K562 (cell line): ENCODE measurements around the gene ABCC1. TPM values are rescaled to one million over a fixed set of nuclear protein-coding genes. Genes with fewer than 3 reads are reported as not detected.

Experiments
- ATAC-seq: fragments of 200-7000 bp; cut with Tn5 transposase; 3 replicates; pipeline ENCODE4 v1.9.1; 2020; ENCODE audit warnings: moderate library complexity
- BruUV-seq: library from RNA; stranded (reverse); fragments of 400-500 nt; replicated peaks from 2 replicates; lab custom pipeline; 2021; lab: Mats Ljungman, UMichigan
- CTCF ChIA-PET: fragments of 300-600 bp; formaldehyde crosslinking; extraction: SDS; loops from one replicate; lab custom pipeline; 2021; ENCODE audit warnings: low intra/inter-chr PET ratio; lab: Yijun Ruan, JAX
- POLR2A ChIA-PET: fragments of 300-600, 350-650 bp; sonication (Branson Sonifier 250); formaldehyde crosslinking; extraction: SDS; loops from one replicate; lab custom pipeline; 2021; ENCODE audit warnings: antibody characterized with exemption, inconsistent platforms; lab: Yijun Ruan, JAX
- DNase-seq, 4 experiments: peaks; one replicate each; pipeline versions ENCODE4 v3.0.0 to v3.0.0-alpha.2; 2011 to 2018; ENCODE audit warnings: low spot score in 3 of 4, mixed read lengths in 3 of 4; ENCODE audit errors: extremely low read depth in 1 of 4
- FAIRE-seq: peaks from 2 replicates; lab custom pipeline; 2011; peaks lifted over from hg19 to GRCh38; lab: Jason Lieb, UNC
- H2AFZ ChIP-seq: 2 replicates; pipeline ENCODE4 v1.6.0; 2011; ENCODE audit warnings: low read depth, low read length, control low read depth, inconsistent platforms
- H3K27ac ChIP-seq: fragments of 200-600 bp; 3 replicates; pipeline ENCODE4 v1.8.0; 2011; ENCODE audit warnings: low read depth, mild to moderate bottlenecking, control low read depth, inconsistent platforms, low read length, moderate library complexity, mixed read lengths; ENCODE audit errors: extremely low read depth
- H3K27me3 ChIP-seq, 2 experiments: fragments of 300-600 bp in 1 of 2; 2 replicates in 1 of 2; 3 replicates in 1 of 2; pipeline versions ENCODE4 v1.6.0 to v1.8.0; 2011; ENCODE audit warnings: inconsistent platforms in 2 of 2, low read length in 2 of 2, mild to moderate bottlenecking in 1 of 2, mixed read lengths in 1 of 2, moderate library complexity in 1 of 2; ENCODE audit not compliant: control insufficient read depth in 2 of 2, insufficient read depth in 2 of 2
- H3K36me3 ChIP-seq: fragments of 300-600 bp; 3 replicates; pipeline ENCODE4 v1.8.0; 2011; ENCODE audit warnings: mild to moderate bottlenecking, low read length, inconsistent platforms; ENCODE audit not compliant: control insufficient read depth, insufficient read depth
- H3K4me1 ChIP-seq, 2 experiments: fragments of 200-600 bp in 1 of 2; replicated peaks in 1 of 2; 2 replicates in 1 of 2; 3 replicates in 1 of 2; pipeline versions ENCODE4 v1.5.1 to v1.8.0; 2011; ENCODE audit warnings: inconsistent platforms in 2 of 2, low read length in 2 of 2, mild to moderate bottlenecking in 1 of 2, mixed read lengths in 1 of 2, moderate library complexity in 1 of 2; ENCODE audit not compliant: control insufficient read depth in 2 of 2, insufficient read depth in 2 of 2
- H3K4me2 ChIP-seq: 2 replicates; pipeline ENCODE4 v1.6.1; 2011; ENCODE audit warnings: low read length, control low read depth, inconsistent platforms, mixed read lengths; ENCODE audit not compliant: insufficient read depth
- H3K4me3 ChIP-seq: fragments of 200-600 bp; sonication (generic), shearing (Covaris generic); 2 replicates; pipeline ENCODE4 v1.5.1; 2016; ENCODE audit warnings: control low read depth, inconsistent platforms
- H3K79me2 ChIP-seq: fragments of 200-600 bp; 3 replicates; pipeline ENCODE4 v1.8.0; 2011; ENCODE audit warnings: low read length, inconsistent platforms; ENCODE audit not compliant: control insufficient read depth, insufficient read depth
- H3K9ac ChIP-seq, 2 experiments: 2 replicates each; pipeline versions ENCODE4 v1.6.0 to v1.6.1; 2011; ENCODE audit warnings: low read depth in 2 of 2, low read length in 2 of 2, control low read depth in 1 of 2, inconsistent platforms in 1 of 2, mild to moderate bottlenecking in 1 of 2, mixed read lengths in 1 of 2; ENCODE audit not compliant: insufficient read depth in 1 of 2
- H3K9me1 ChIP-seq: one replicate; pipeline ENCODE4 v1.6.0; 2011; ENCODE audit warnings: inconsistent platforms, mild to moderate bottlenecking, low read length, moderate library complexity; ENCODE audit not compliant: control insufficient read depth, insufficient read depth
- H3K9me3 ChIP-seq: replicated peaks from 2 replicates; pipeline ENCODE4 v1.5.1; 2011; ENCODE audit warnings: low read depth, low read length, inconsistent platforms; ENCODE audit not compliant: control insufficient read depth, insufficient read depth
- H4K20me1 ChIP-seq: replicated peaks from 2 replicates; pipeline ENCODE4 v1.6.1; 2011; ENCODE audit warnings: low read length, inconsistent platforms, mixed read lengths; ENCODE audit not compliant: control insufficient read depth, insufficient read depth
- ATF2 ChIP-seq: sonication (generic); formaldehyde crosslinking; IDR thresholded peaks from 2 replicates; pipeline ENCODE4 v1.8.1; 2022; ENCODE audit warnings: missing genetic modification reagents
- BCLAF1 ChIP-seq, 2 experiments: fragments of 450-650 bp in 1 of 2; IDR thresholded peaks; 2 replicates each; pipeline ENCODE4 v1.6.1; 2011 to 2017; ENCODE audit warnings: low read depth in 2 of 2, antibody characterized with exemption in 1 of 2, borderline replicate concordance in 1 of 2, low read length in 1 of 2, mild to moderate bottlenecking in 1 of 2, mixed read lengths in 1 of 2; ENCODE audit not compliant: control insufficient read depth in 1 of 2
- CREB1 ChIP-seq, 2 experiments: sonication (generic) in 1 of 2; formaldehyde crosslinking in 1 of 2; IDR thresholded peaks; 2 replicates each; pipeline versions ENCODE4 v1.6.1 to v1.8.0; 2012 to 2022; ENCODE audit warnings: inconsistent platforms in 1 of 2, mild to moderate bottlenecking in 1 of 2, missing genetic modification reagents in 1 of 2, moderate library complexity in 1 of 2
- FOXA3 ChIP-seq, 2 experiments: fragments of 450-650 bp in 1 of 2; sonication (generic) in 1 of 2; formaldehyde crosslinking; IDR thresholded peaks in 1 of 2; conservative IDR thresholded peaks in 1 of 2; 2 replicates each; pipeline versions ENCODE4 v1.4.0 to v1.8.0; 2020 to 2022; ENCODE audit warnings: mild to moderate bottlenecking in 2 of 2, missing genetic modification reagents in 1 of 2
- HLTF ChIP-seq: fragments of 450-650 bp; IDR thresholded peaks from 2 replicates; pipeline ENCODE4 v1.6.1; 2016
- HNRNPH1 ChIP-seq: fragments of 200-400 bp; formaldehyde crosslinking; optimal IDR thresholded peaks from 2 replicates; pipeline ENCODE3; 2017; ENCODE audit warnings: low read depth, mild to moderate bottlenecking, low read length, moderate library complexity
- PCBP1 ChIP-seq: fragments of 200-400 bp; formaldehyde crosslinking; IDR thresholded peaks from 2 replicates; pipeline ENCODE4 v1.6.1; 2018; ENCODE audit warnings: mild to moderate bottlenecking, low read depth, low read length; ENCODE audit not compliant: poor library complexity, severe bottlenecking
- YY1 ChIP-seq, 3 experiments: IDR thresholded peaks; 2 replicates each; pipeline ENCODE4 v1.6.1; 2011; ENCODE audit warnings: low read length in 2 of 3, mild to moderate bottlenecking in 2 of 3, moderate library complexity in 2 of 3, borderline replicate concordance in 1 of 3, control low read depth in 1 of 3, low read depth in 1 of 3; ENCODE audit not compliant: insufficient read depth in 3 of 3, insufficient replicate concordance in 2 of 3, control insufficient read depth in 1 of 3, insufficient read length in 1 of 3; ENCODE audit errors: extremely low read depth in 1 of 3
- ZNF165 ChIP-seq: fragments of 250-450 bp; sonication (Bioruptor Pico); IDR thresholded peaks from 2 replicates; pipeline ENCODE4 v1.4.0; 2020; ENCODE audit warnings: borderline replicate concordance
- ZNF274 ChIP-seq: IDR thresholded peaks from 2 replicates; pipeline ENCODE4 v1.6.1; 2011; ENCODE audit warnings: low read depth, mild to moderate bottlenecking, low read length, moderate library complexity, borderline replicate concordance
- ZNF589 ChIP-seq: fragments of 200-800 bp; sonication (Bioruptor generic); IDR thresholded peaks from 2 replicates; pipeline ENCODE4 v1.6.1; 2016; ENCODE audit warnings: low read depth, missing genetic modification characterization, missing compliant biosample characterization
- ZNF766 ChIP-seq: fragments of 200-800 bp; sonication (Bioruptor generic); conservative IDR thresholded peaks from 2 replicates; pipeline ENCODE4 v1.6.1; 2016; ENCODE audit warnings: missing genetic modification characterization, missing compliant biosample characterization
- whole genome bisulfite sequencing: fragments of 100-300 bp; shearing (Covaris generic); methylation state at CpG from one replicate; pipeline ENCODE4 v1.1.6; 2016; ENCODE audit warnings: low coverage, mixed read lengths; ENCODE audit not compliant: insufficient coverage; ENCODE audit errors: missing lambda C conversion rate; 5-methylcytosine and 5-hydroxymethylcytosine counted together
- in situ Hi-C: fragments of 300-500 bp; cut with MboI; formaldehyde crosslinking; loops from 4 replicates; pipeline ENCODE4 v1.15.0; 2018; ENCODE audit warnings: inconsistent platforms, mixed read lengths
- intact Hi-C: fragments of 100-400 bp; cut with micrococcal nuclease; formaldehyde crosslinking; loops from 2 replicates; pipeline ENCODE4 v1.14.2; 2022
- polyA plus RNA-seq, 8 experiments: library from polyadenylated mRNA; depleted of rRNA in 4 of 8; stranded (reverse) in 5 of 8; unstranded in 3 of 8; fragments of >200 nt; fragmentation: Nextera tagmentation in 2 of 8; fragmentation: Illumina TruSeq in 1 of 8; extraction: Ambion mirVana in 2 of 8; extraction: Trizol in 1 of 8; gene quantifications; 2 replicates each; pipeline versions ENCODE4 v1.2.1 to v1.2.3, GENCODE V29; 2011 to 2014; ENCODE audit warnings: inconsistent platforms in 1 of 8, missing spikeins in 1 of 8
- total RNA-seq, 7 experiments: library from RNA; depleted of rRNA in 6 of 7; stranded (reverse); fragments of >200 nt in 6 of 7; fragmentation: Illumina TruSeq in 2 of 7; extraction: Trizol in 2 of 7; gene quantifications; 2 replicates each; pipeline versions ENCODE4 v1.2.1 to v1.2.3, GENCODE V29; 2011 to 2021; ENCODE audit warnings: low replicate concordance in 1 of 7
- TF ChIP-seq, protein P1 (sequence below): sonication (generic); formaldehyde crosslinking; IDR thresholded peaks from 2 replicates; pipeline ENCODE4 v1.9.0; 2022; ENCODE audit warnings: mild to moderate bottlenecking, missing genetic modification reagents

The ABCC1 gene
- total and polyA plus RNA-seq, 9 of the 15 experiments (the other 6 are each of a cell fraction or from before 2014, with no cell fraction given) = 3.9 to 41.6 (median 10.0) TPM

- TF ChIP-seq BCLAF1 (IDR thresholded peaks at IDR 0.05; ENCODE audit: borderline replicate concordance in 1 of 2, control insufficient read depth in 1 of 2, low read depth in 2 of 2, low read length in 1 of 2) (no peak), ZNF165 (CRISPR knock-in tag) (no peak)
These were observed 21.5 kb downstream of the ABCC1 start (continued) for GRCh38 chr16:15970743-15971439.

DNA sequence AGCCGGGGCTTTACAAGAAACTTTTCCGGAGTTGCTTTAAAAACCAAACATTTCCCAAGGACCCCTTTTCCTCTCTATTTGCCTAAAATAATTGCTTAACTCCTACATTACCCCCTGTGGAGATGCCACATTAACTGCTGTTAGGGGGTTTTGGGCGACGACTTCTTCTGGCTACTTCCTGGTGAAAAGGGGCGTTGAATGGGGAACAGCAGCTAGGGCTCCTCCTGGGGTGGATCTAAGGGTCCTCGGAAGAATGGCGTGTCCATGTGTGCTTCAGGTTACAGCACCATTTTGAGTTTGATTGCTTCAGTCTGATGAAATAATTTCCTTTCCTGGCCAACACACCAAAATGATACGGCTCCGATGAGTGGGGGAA is 22.0 kb downstream of the ABCC1 start:
- peaks cover 32% of the 10 kb centered on the region for H3K36me3 ChIP-seq
- TF ChIP-seq ZNF766 (CRISPR knock-in tag) = no peak
- TF ChIP-seq HNRNPH1 = no peak
- TF ChIP-seq, protein P1, sequence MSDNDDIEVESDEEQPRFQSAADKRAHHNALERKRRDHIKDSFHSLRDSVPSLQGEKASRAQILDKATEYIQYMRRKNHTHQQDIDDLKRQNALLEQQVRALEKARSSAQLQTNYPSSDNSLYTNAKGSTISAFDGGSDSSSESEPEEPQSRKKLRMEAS = no peak
- TF ChIP-seq ATF2 (CRISPR knock-in tag) = no peak
- no peak for TF ChIP-seq CREB1 (IDR thresholded peaks at IDR 0.05)
- no peak for TF ChIP-seq CREB1 (CRISPR knock-in tag; IDR thresholded peaks at IDR 0.05)
- no peak for TF ChIP-seq PCBP1
- TF ChIP-seq ZNF589 (CRISPR knock-in tag) = no peak
- no peak for TF ChIP-seq YY1 (IDR thresholded peaks at IDR 0.05; ENCODE audit: borderline replicate concordance in 1 of 3, control insufficient read depth in 1 of 3, extremely low read depth in 1 of 3, insufficient read depth in 3 of 3, insufficient read length in 1 of 3, insufficient replicate concordance in 2 of 3, low read depth in 1 of 3, low read length in 2 of 3)
- no peak for TF ChIP-seq FOXA3 (CRISPR knock-in tag; conservative IDR thresholded peaks at IDR 0.05 in 1 of 2, IDR thresholded peaks at IDR 0.05 in 1 of 2)
- TF ChIP-seq ZNF274 = no peak
- TF ChIP-seq HLTF = no peak

More for the DNA sequence above, 22.0 kb downstream of the ABCC1 start:
- CTCF ChIA-PET = no interaction called here
- intact Hi-C loops = no loop called here
- BruUV-seq = no TSS peak
- Histone ChIP-seq H3K4me3 (no peak overlapping the region), H3K4me2 (no peak overlapping the region), H3K9ac (no peak overlapping the region), H3K27ac (no peak overlapping the region), H4K20me1 (no peaks in the 10 kb centered on the region), H3K9me3 (peaks cover 17% of the 10 kb centered on the region), H3K27me3 (no peaks in the 10 kb centered on the region), H3K79me2 (peaks cover 91% of the 10 kb centered on the region), H2AFZ (no peak overlapping the region), H3K4me1 (peaks cover 0 to 6% of the 10 kb centered on the region in 2 experiments; a peak in 3 of 5 replicates), H3K9me1 (peaks cover 3% of the 10 kb centered on the region)
- no peak for DNase-seq
- 88% methylated on average over 9 of the region's 9 CpGs for WGBS
- no peak for FAIRE-seq
- POLR2A ChIA-PET = no interaction called here
- ATAC-seq = no peak
- in situ Hi-C loops = no loop called here
